ENCODE measurements around the gene ZER1. TPM values are rescaled to one million over a fixed set of nuclear protein-coding genes. Genes with fewer than 3 reads are reported as not detected.

ZER1 gene
- total RNA-seq, 1 donor from 2014 or later: 40.6 TPM

DNA sequence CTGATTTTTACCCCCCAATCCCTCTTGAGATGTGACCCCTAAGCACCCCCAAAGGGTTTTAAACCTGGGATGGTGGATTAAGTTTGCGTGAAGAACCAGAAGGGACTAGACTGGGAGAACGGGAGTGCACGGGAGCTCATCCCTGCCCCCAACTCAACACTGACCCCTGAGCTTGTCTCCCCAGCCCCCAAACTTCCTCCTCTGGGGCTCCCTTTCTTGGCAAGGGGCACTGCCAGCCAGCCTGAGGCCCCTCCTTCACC is 87.7 kb downstream of the ZER1 start:
- DNase-seq (ENCODE audit: low spot score): no peak
- ATAC-seq: peak; percentile 22
- intact Hi-C loops (cut with DNase I): no loop called here

DNA sequence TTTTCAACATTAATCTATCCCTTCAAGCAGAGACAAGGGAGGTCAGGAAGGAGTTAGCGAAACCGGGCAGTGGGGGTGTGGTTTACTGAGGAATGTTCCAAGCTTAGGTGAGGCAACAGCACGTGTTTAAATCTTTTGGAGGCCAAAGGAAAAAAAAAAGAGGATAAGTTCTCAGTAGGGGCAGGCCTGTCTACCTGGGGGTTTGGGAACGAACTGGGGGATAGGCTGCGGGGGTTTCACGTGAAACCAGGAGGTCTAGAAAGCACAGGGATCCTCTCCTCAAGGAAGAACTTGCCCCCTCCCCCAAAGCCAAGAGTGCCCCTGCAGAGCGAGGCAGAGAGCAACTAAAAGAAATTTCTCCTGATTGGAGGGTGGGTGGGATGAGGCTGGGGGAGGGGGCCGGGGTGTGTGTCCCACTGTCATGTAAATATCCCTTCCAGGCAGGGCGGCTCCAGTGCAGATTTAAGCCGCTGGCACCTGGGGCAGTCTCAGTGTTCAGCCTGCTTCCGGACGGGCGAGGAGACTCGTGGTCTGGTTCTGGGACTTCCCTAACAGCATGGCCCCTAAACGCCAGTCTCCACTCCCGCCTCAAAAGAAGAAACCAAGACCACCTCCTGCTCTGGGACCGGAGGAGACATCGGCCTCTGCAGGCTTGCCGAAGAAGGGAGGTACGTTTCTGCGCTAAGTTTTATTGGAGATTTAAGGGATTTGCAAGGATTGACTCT is 88.2 kb downstream of the ZER1 start:
- DNase-seq (ENCODE audit: low spot score): peak; percentile 69
- ATAC-seq: peak; percentile 64
- intact Hi-C loops (cut with DNase I): no loop called here

Other genes starting within 250 kb of the ZER1 start
- gene SPTAN1, start 219.3 kb downstream of the ZER1 start, total RNA-seq: 794 TPM
- gene DYNC2I2, start 115.1 kb downstream of the ZER1 start, total RNA-seq: 28.4 TPM
- 222 TPM for gene SET, start 82.7 kb downstream of the ZER1 start, total RNA-seq
- 9.9 TPM for gene PKN3, start 69.4 kb downstream of the ZER1 start, total RNA-seq
- 7.4 TPM for gene ZDHHC12, start 47.8 kb downstream of the ZER1 start, total RNA-seq
- gene TBC1D13, start 15.3 kb upstream of the ZER1 start, total RNA-seq: 23.2 TPM
- 14.1 TPM for gene ENDOG, start 46.6 kb upstream of the ZER1 start, total RNA-seq
- 32.7 TPM for gene SPOUT1, start 57.9 kb upstream of the ZER1 start, total RNA-seq
- 12.8 TPM for gene KYAT1, start 110.0 kb upstream of the ZER1 start, total RNA-seq
- gene LRRC8A, start 110.2 kb upstream of the ZER1 start, total RNA-seq: 67.2 TPM
- gene PHYHD1, start 149.1 kb upstream of the ZER1 start, total RNA-seq: 38.7 TPM
- gene DOLK, start 175.7 kb upstream of the ZER1 start, total RNA-seq: 9.6 TPM
- gene NUP188, start 175.8 kb upstream of the ZER1 start, total RNA-seq: 46.4 TPM

Measured in sciatic nerve (tissue), 2 donors.